Hepatocyte (in vitro differentiated cells): ENCODE results near the gene SLC27A3.

ENCODE experiments used
- EZH2 ChIP-seq: fragments of 200-600 bp; sonication (generic); IDR thresholded peaks from 2 replicates; pipeline ENCODE4 v1.6.1; 2016; ENCODE audit warnings: antibody characterized with exemption, mild to moderate bottlenecking, borderline replicate concordance
- TF ChIP-seq, protein P1 (sequence below): fragments of 200-600 bp; sonication (generic); IDR thresholded peaks from 2 replicates; pipeline ENCODE4 v1.5.1; 2016; ENCODE audit warnings: antibody characterized with exemption, mild to moderate bottlenecking; ENCODE audit not compliant: poor library complexity

DNA sequence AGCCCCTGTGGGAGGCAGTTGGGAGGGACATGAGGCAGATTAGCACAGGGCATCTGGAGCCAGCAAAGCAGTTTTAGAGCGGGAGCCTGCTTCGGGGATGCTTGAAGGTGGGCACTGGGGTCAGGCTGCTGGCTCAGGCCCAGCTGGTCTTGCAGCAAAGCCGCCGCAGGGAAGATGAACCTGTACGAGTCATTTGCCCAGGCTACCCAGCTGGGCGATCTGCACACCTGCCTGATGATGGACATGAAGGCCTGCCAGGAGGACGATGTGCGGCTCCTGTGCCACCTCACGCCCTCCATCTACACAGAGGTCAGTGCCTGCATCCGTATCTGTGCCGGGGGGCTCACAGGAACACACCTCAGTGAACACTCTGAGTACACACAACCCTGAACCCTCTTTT, 7.7 kb upstream of the SLC27A3 start:
- TF ChIP-seq, protein P1, sequence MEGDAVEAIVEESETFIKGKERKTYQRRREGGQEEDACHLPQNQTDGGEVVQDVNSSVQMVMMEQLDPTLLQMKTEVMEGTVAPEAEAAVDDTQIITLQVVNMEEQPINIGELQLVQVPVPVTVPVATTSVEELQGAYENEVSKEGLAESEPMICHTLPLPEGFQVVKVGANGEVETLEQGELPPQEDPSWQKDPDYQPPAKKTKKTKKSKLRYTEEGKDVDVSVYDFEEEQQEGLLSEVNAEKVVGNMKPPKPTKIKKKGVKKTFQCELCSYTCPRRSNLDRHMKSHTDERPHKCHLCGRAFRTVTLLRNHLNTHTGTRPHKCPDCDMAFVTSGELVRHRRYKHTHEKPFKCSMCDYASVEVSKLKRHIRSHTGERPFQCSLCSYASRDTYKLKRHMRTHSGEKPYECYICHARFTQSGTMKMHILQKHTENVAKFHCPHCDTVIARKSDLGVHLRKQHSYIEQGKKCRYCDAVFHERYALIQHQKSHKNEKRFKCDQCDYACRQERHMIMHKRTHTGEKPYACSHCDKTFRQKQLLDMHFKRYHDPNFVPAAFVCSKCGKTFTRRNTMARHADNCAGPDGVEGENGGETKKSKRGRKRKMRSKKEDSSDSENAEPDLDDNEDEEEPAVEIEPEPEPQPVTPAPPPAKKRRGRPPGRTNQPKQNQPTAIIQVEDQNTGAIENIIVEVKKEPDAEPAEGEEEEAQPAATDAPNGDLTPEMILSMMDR = no peak
- no peak for TF ChIP-seq EZH2
